GM23248 (cell line): Measurements from ENCODE around the gene TMEM219. TPM values are rescaled to one million over a fixed set of nuclear protein-coding genes. Genes with fewer than 3 reads are reported as not detected.
"Not testable (repeated sequence)": the region's sequence is repeated elsewhere in the genome, so short reads cannot be mapped to it uniquely, and the experiment has no call there.

Experiments
- DNase-seq: peaks from one replicate; pipeline ENCODE4 v3.0.0-alpha.2; 2015
- H2AFZ ChIP-seq: fragments of 200-600 bp; sonication (generic); 2 replicates; pipeline ENCODE4 v1.6.1; 2016; ENCODE audit warnings: antibody characterized with exemption
- H3F3A ChIP-seq: fragments of 200-600 bp; sonication (generic); 2 replicates; pipeline ENCODE4 v1.6.1; 2016; ENCODE audit warnings: mild to moderate bottlenecking, antibody characterized with exemption, mixed run types; ENCODE audit not compliant: insufficient read depth
- H3K27ac ChIP-seq: fragments of 200-600 bp; sonication (generic); 2 replicates; pipeline ENCODE4 v1.5.1; 2016; ENCODE audit warnings: mild to moderate bottlenecking
- H3K27me3 ChIP-seq: fragments of 200-600 bp; sonication (generic); replicated peaks from 2 replicates; pipeline ENCODE4 v1.6.1; 2016; ENCODE audit warnings: mild to moderate bottlenecking; ENCODE audit not compliant: insufficient read depth
- H3K36me3 ChIP-seq: fragments of 200-600 bp; sonication (generic); 2 replicates; pipeline ENCODE4 v1.6.1; 2016; ENCODE audit warnings: low read depth, mild to moderate bottlenecking
- H3K4me1 ChIP-seq: fragments of 200-600 bp; sonication (generic); 2 replicates; pipeline ENCODE4 v1.6.1; 2016; ENCODE audit warnings: mild to moderate bottlenecking; ENCODE audit not compliant: insufficient read depth
- H3K4me2 ChIP-seq: fragments of 200-600 bp; sonication (generic); one replicate; pipeline ENCODE4 v1.6.1; 2016; ENCODE audit warnings: mild to moderate bottlenecking; ENCODE audit not compliant: unreplicated experiment
- H3K4me3 ChIP-seq: fragments of 200-600 bp; sonication (generic); 2 replicates; pipeline ENCODE4 v1.5.1; 2016; ENCODE audit warnings: mild to moderate bottlenecking
- H3K79me2 ChIP-seq: fragments of 200-600 bp; sonication (generic); 2 replicates; pipeline ENCODE4 v1.6.1; 2016; ENCODE audit warnings: mild to moderate bottlenecking; ENCODE audit not compliant: insufficient read depth
- H3K9ac ChIP-seq: fragments of 200-600 bp; sonication (generic); 2 replicates; pipeline ENCODE4 v1.6.1; 2016; ENCODE audit warnings: mild to moderate bottlenecking
- H3K9me2 ChIP-seq: fragments of 200-600 bp; sonication (generic); 2 replicates; pipeline ENCODE4 v1.6.1; 2016; ENCODE audit warnings: mixed run types, mild to moderate bottlenecking, moderate library complexity; ENCODE audit not compliant: insufficient read depth
- H3K9me3 ChIP-seq: fragments of 200-600 bp; sonication (generic); one replicate; pipeline ENCODE4 v1.6.1; 2017; ENCODE audit warnings: low read depth
- H4K20me1 ChIP-seq: fragments of 200-600 bp; sonication (generic); 2 replicates; pipeline ENCODE4 v1.6.0; 2016; ENCODE audit not compliant: insufficient read depth
- EZH2 ChIP-seq: fragments of 200-600 bp; sonication (generic); IDR thresholded peaks from 2 replicates; pipeline ENCODE4 v1.6.1; 2018; ENCODE audit warnings: antibody characterized with exemption, mild to moderate bottlenecking; ENCODE audit not compliant: insufficient read depth, poor library complexity, severe bottlenecking
- EZH2phosphoT487 ChIP-seq: fragments of 200-600 bp; sonication (generic); IDR thresholded peaks from 2 replicates; pipeline ENCODE4 v1.6.1; 2018; ENCODE audit warnings: antibody characterized with exemption, moderate library complexity, mild to moderate bottlenecking, low read depth; ENCODE audit not compliant: insufficient read depth
- WGBS, 2 experiments: methylation state at CpG; one replicate each; pipeline ENCODE4 v1.1.6; 2015 to 2017; ENCODE audit warnings: low lambda C conversion rate in 2 of 2, low coverage in 1 of 2; ENCODE audit errors: missing lambda C conversion rate in 2 of 2; 5-methylcytosine and 5-hydroxymethylcytosine counted together
- in situ Hi-C: fragments of 300-500 bp; cut with MboI; formaldehyde crosslinking; loops from 2 replicates; pipeline ENCODE4 v1.15.0; 2020
- polyA plus RNA-seq: library from polyadenylated mRNA; unstranded; fragments of >200 nt; fragmentation: Nextera tagmentation; extraction: Ambion mirVana; gene quantifications from 2 replicates; pipeline ENCODE4 v1.2.1, GENCODE V29; 2016
- total RNA-seq: library from RNA; depleted of rRNA; stranded (reverse); fragments of >200 nt; shearing (Covaris generic); gene quantifications from 2 replicates; pipeline ENCODE4 v1.2.3, GENCODE V29; 2014

Gene TMEM219
- total and polyA plus RNA-seq, 2 experiments from 2014 or later = 124 to 162 TPM

- Histone ChIP-seq H2AFZ (peak overlapping the region; percentile 92), H3K79me2 (peaks cover 36% of the 10 kb centered on the region), H3K4me2 (peak overlapping the region; percentile 94), H3K4me3 (peak overlapping the region; percentile 90), H3K4me1 (peaks cover 22% of the 10 kb centered on the region), H3K9ac (peak overlapping the region; percentile 90), H3K27me3 (no peaks in the 10 kb centered on the region), H4K20me1 (peaks cover 4% of the 10 kb centered on the region; the same call in 1 of the 2 replicates), H3K9me2 (no peaks in the 10 kb centered on the region), H3F3A (peaks cover 13% of the 10 kb centered on the region; the same call in 1 of the 2 replicates), H3K9me3 (no peaks in the 10 kb centered on the region), H3K36me3 (no peaks in the 10 kb centered on the region; the same call in 1 of the 2 replicates), H3K27ac (peak overlapping the region; percentile 73)
- WGBS, 2 experiments = 39 to 43% methylated on average over 12 of the region's 12 CpGs
- DNase-seq = peak; percentile 41
- no peak for TF ChIP-seq EZH2phosphoT487
- no peak for TF ChIP-seq EZH2
- in situ Hi-C loops = no loop called here
Observed at GRCh38 chr16:29927070-29927905, 34.6 kb upstream of the TMEM219 start.

- H3K4me2 ChIP-seq, H3K27me3 ChIP-seq, in situ Hi-C loops, H3K9ac ChIP-seq, H3K9me2 ChIP-seq, H3F3A ChIP-seq, H3K27ac ChIP-seq, H3K36me3 ChIP-seq, DNase-seq, H2AFZ ChIP-seq, H3K9me3 ChIP-seq, H3K4me3 ChIP-seq, H3K79me2 ChIP-seq, H4K20me1 ChIP-seq, H3K4me1 ChIP-seq: not testable (repeated sequence)
- WGBS, 2 experiments = 59 to 77% methylated on average over 2 of the region's 2 CpGs
Observed at GRCh38 chr16:29931750-29932149, 30.1 kb upstream of the TMEM219 start.

- H3K9me2 ChIP-seq = no peaks in the 10 kb centered on the region
- H3K4me1 ChIP-seq = peaks cover 17% of the 10 kb centered on the region
- no peaks in the 10 kb centered on the region for H3K27me3 ChIP-seq
- 73 to 77% methylated on average over 4 of the region's 4 CpGs for WGBS, 2 experiments
- H3K79me2 ChIP-seq = no peaks in the 10 kb centered on the region
- no peak overlapping the region for H3K27ac ChIP-seq
- H3K9me3 ChIP-seq = no peaks in the 10 kb centered on the region
- peaks cover 19% of the 10 kb centered on the region for H3F3A ChIP-seq
- in situ Hi-C loops = no loop called here
- no peak overlapping the region for H3K9ac ChIP-seq
- H4K20me1 ChIP-seq = no peaks in the 10 kb centered on the region
- no peak overlapping the region for H2AFZ ChIP-seq
- TF ChIP-seq EZH2 (no peak), EZH2phosphoT487 (no peak)
- no peak overlapping the region for H3K4me3 ChIP-seq
- no peak for DNase-seq
- no peaks in the 10 kb centered on the region for H3K36me3 ChIP-seq
- H3K4me2 ChIP-seq = no peak overlapping the region
Observed at GRCh38 chr16:29940656-29941055, 21.2 kb upstream of the TMEM219 start.

GRCh38 chr16:29943846-29944799 lies 17.8 kb upstream of the TMEM219 start:
- Histone ChIP-seq H3K9me2 (no peaks in the 10 kb centered on the region), H3K36me3 (no peaks in the 10 kb centered on the region), H3K4me3 (peak overlapping the region; percentile 45), H3K79me2 (no peaks in the 10 kb centered on the region), H3K27ac (peak overlapping the region; percentile 95), H3K27me3 (no peaks in the 10 kb centered on the region), H3K9ac (peak overlapping the region; percentile 76), H3F3A (peaks cover 19% of the 10 kb centered on the region), H4K20me1 (no peaks in the 10 kb centered on the region), H3K4me1 (peaks cover 17% of the 10 kb centered on the region), H2AFZ (peak overlapping the region; percentile 75), H3K9me3 (no peaks in the 10 kb centered on the region), H3K4me2 (peak overlapping the region; percentile 77)
- in situ Hi-C loops = no loop called here
- WGBS, 2 experiments = 11 to 16% methylated on average over 11 of the region's 11 CpGs
- peak; percentile 98 for DNase-seq
- TF ChIP-seq EZH2 (no peak), EZH2phosphoT487 (no peak)
